SU-DHL-6 (cell line): ENCODE measurements around the gene ARL10.

ENCODE experiments used
- CTCF ChIP-seq: fragments of 200-600 bp; sonication (generic); IDR thresholded peaks from one replicate; pipeline ENCODE4 v1.5.1; 2017; ENCODE audit warnings: antibody characterized with exemption, mild to moderate bottlenecking, low read length, moderate library complexity; ENCODE audit not compliant: insufficient read depth, poor library complexity, severe bottlenecking
- EZH2phosphoT487 ChIP-seq: fragments of 200-600 bp; sonication (generic), shearing (Covaris generic); conservative IDR thresholded peaks from 2 replicates; pipeline ENCODE4 v1.6.1; 2018; ENCODE audit warnings: mild to moderate bottlenecking, antibody characterized with exemption, low read length, moderate library complexity, mixed read lengths

DNA sequence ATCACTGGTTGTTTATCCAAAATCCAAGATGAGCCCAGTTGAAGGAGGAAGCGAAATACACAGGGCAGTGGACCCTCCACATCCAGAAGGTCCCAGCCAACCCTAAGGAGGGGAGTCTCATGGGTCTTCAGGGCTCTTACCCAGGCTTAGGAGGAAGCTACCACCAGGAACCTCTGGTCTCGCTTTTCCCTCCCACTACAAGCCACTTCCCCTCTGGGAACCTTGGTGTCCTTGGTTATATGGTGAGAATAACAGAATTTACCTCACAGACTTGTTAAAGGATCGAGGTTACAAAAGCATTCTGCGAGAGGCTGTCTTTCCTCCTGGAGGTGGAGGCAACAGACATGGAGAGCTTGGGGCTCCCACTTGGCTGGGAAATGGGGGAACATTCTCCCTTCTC is 26.7 kb downstream of the ARL10 start:
- no peak for TF ChIP-seq CTCF
- no peak for TF ChIP-seq EZH2phosphoT487
